C4-2B (cell line): ENCODE results near the gene FBXL13.

ENCODE experiments used
- CTCF ChIP-seq: fragments of 450-650 bp; conservative IDR thresholded peaks from 2 replicates; pipeline ENCODE4 v1.5.1; 2017; ENCODE audit warnings: mild to moderate bottlenecking
- ZFX ChIP-seq: fragments of 450-650 bp; IDR thresholded peaks from 2 replicates; pipeline ENCODE4 v1.6.1; 2017

GRCh38 chr7:102944241-102944640 is 130.4 kb downstream of the FBXL13 start:
- TF ChIP-seq CTCF (no peak), ZFX (no peak)
